OCI-LY1 (cell line): ENCODE measurements around the gene TRPV6.

ENCODE experiments used
- H2AFZ ChIP-seq: fragments of 200-600 bp; sonication (generic), shearing (Covaris generic); 2 replicates; pipeline ENCODE4 v1.6.0; 2014; ENCODE audit warnings: antibody characterized with exemption, mild to moderate bottlenecking, low read length
- H3F3A ChIP-seq: fragments of 200-600 bp; sonication (generic), shearing (Covaris generic); 2 replicates; pipeline ENCODE4 v1.6.0; 2014; ENCODE audit warnings: mild to moderate bottlenecking, antibody characterized with exemption, low read length, moderate library complexity; ENCODE audit not compliant: insufficient read depth
- H3K27ac ChIP-seq: fragments of 200-600 bp; sonication (generic); 2 replicates; pipeline ENCODE4 v1.5.1; 2014; ENCODE audit warnings: low read length, mixed run types, mild to moderate bottlenecking, low read depth; ENCODE audit not compliant: poor library complexity, severe bottlenecking
- H3K27me3 ChIP-seq: fragments of 200-600 bp; sonication (generic); 2 replicates; pipeline ENCODE4 v1.6.0; 2014; ENCODE audit warnings: antibody characterized with exemption, mild to moderate bottlenecking, low read length, moderate library complexity; ENCODE audit not compliant: insufficient read depth
- H3K36me3 ChIP-seq: fragments of 200-600 bp; sonication (generic); 2 replicates; pipeline ENCODE4 v1.6.1; 2014; ENCODE audit warnings: mild to moderate bottlenecking, antibody characterized with exemption, low read length, moderate library complexity, mixed read lengths; ENCODE audit not compliant: insufficient read depth
- H3K4me1 ChIP-seq: fragments of 200-600 bp; sonication (generic); 2 replicates; pipeline ENCODE4 v1.5.1; 2014; ENCODE audit warnings: mild to moderate bottlenecking, low read length, moderate library complexity; ENCODE audit not compliant: insufficient read depth, severe bottlenecking
- H3K4me2 ChIP-seq: fragments of 200-600 bp; sonication (generic), shearing (Covaris generic); 2 replicates; pipeline ENCODE4 v1.6.1; 2014; ENCODE audit warnings: low read length
- H3K4me3 ChIP-seq: fragments of 200-600 bp; sonication (generic); 2 replicates; pipeline ENCODE4 v1.5.1; 2014; ENCODE audit warnings: low read length, low read depth, mild to moderate bottlenecking, mixed read lengths; ENCODE audit not compliant: poor library complexity, severe bottlenecking
- H3K79me2 ChIP-seq: fragments of 200-600 bp; shearing (Covaris generic); 2 replicates; pipeline ENCODE4 v1.6.1; 2016; ENCODE audit warnings: mixed run types, low read length, mixed read lengths; ENCODE audit not compliant: insufficient read depth
- H3K9ac ChIP-seq: fragments of 200-600 bp; sonication (generic), shearing (Covaris generic); 2 replicates; pipeline ENCODE4 v1.6.1; 2014; ENCODE audit warnings: mild to moderate bottlenecking, low read length, mixed read lengths
- H3K9me2 ChIP-seq: fragments of 200-600 bp; sonication (generic), shearing (Covaris generic); 2 replicates; pipeline ENCODE4 v1.6.1; 2014; ENCODE audit warnings: low read depth, mild to moderate bottlenecking, low read length, mixed read lengths
- H3K9me3 ChIP-seq: fragments of 200-600 bp; shearing (Covaris generic); 2 replicates; pipeline ENCODE4 v1.6.1; 2014; ENCODE audit warnings: low read length, mixed read lengths
- H4K20me1 ChIP-seq: fragments of 200-600 bp; sonication (generic), shearing (Covaris generic); 2 replicates; pipeline ENCODE4 v1.6.0; 2016; ENCODE audit warnings: mild to moderate bottlenecking, low read length; ENCODE audit not compliant: insufficient read depth
- CTCF ChIP-seq: fragments of 200-600 bp; sonication (generic), shearing (Covaris generic); IDR thresholded peaks from 2 replicates; pipeline ENCODE4 v1.5.1; 2017; ENCODE audit warnings: mild to moderate bottlenecking, antibody characterized with exemption, low read length, moderate library complexity, mixed read lengths
- EZH2 ChIP-seq: fragments of 200-600 bp; sonication (generic), shearing (Covaris generic); IDR thresholded peaks from 2 replicates; pipeline ENCODE4 v1.8.0; 2017; ENCODE audit warnings: borderline replicate concordance, mixed run types, mild to moderate bottlenecking, antibody characterized with exemption, low read length, moderate library complexity, mixed read lengths

Gene TRPV6

DNA sequence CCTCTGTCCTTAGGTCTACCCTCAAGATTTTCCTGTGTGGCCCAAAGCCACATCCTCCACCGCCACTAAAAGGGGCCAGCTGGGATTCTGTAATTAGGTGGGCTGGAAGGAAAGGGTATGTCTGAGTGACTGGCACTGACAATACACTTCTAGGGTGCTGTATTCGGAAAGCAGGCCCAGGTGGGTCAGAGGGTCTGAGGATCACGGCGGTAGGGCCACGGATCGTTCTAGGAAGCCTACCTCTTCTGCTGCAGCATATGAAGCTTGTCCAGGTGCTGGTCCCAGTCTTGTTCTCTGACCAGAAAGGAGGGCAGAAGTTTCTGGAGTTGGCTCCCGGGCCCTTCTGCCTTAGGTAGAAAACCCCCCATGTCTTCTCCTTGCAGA lies 47.5 kb upstream of the TRPV6 start:
- Histone ChIP-seq H3K36me3 (no peaks in the 10 kb centered on the region), H3K4me1 (no peaks in the 10 kb centered on the region), H3K4me3 (no peak overlapping the region), H3K9me3 (no peaks in the 10 kb centered on the region), H3K9ac (no peak overlapping the region), H3K27me3 (no peaks in the 10 kb centered on the region), H3F3A (no peaks in the 10 kb centered on the region), H2AFZ (no peak overlapping the region), H4K20me1 (no peaks in the 10 kb centered on the region), H3K79me2 (no peaks in the 10 kb centered on the region), H3K4me2 (no peak overlapping the region), H3K9me2 (no peaks in the 10 kb centered on the region), H3K27ac (no peak overlapping the region)
- TF ChIP-seq CTCF = no peak
- TF ChIP-seq EZH2 = no peak

DNA sequence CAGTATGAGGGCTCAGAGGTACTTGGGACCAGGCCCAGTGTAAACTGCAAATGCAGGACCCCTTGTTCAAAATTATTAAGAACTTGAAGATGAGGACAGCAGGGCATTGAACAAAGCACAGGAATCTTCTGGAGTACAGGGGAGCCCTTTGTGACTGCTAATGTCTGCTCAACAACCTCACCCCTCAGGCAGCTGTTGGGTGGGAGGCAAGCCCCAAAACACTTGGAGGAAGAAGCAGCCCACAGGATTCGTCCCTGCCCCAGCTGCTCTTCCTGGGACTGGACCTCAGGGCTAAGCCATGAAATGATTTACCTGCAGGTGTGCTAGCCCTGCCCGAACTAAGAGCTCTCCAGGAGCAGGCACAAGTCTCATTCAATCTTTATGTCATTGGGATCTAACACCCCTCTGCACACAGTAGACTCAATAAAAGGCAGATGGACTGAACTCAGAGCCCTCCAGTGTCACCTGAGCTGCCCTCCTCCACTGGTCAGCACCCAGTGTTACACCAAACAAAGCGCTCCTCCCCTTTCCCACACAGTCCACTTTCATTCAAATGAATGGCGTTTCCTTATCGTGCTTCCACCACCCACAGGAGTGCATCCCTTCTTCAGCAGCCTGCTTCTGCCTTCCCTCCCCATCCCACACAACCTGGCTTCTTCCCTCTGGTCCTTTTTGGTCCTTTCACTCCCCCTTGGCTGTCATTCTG lies 47.0 kb upstream of the TRPV6 start:
- Histone ChIP-seq H2AFZ (no peak overlapping the region), H3K27me3 (no peaks in the 10 kb centered on the region), H3K9me3 (no peaks in the 10 kb centered on the region), H3K27ac (no peak overlapping the region), H3K4me3 (no peak overlapping the region), H3K9me2 (no peaks in the 10 kb centered on the region), H3K79me2 (no peaks in the 10 kb centered on the region), H3K9ac (no peak overlapping the region), H3K4me2 (no peak overlapping the region), H4K20me1 (no peaks in the 10 kb centered on the region), H3F3A (no peaks in the 10 kb centered on the region), H3K36me3 (no peaks in the 10 kb centered on the region), H3K4me1 (no peaks in the 10 kb centered on the region)
- no peak for TF ChIP-seq CTCF
- TF ChIP-seq EZH2 = no peak

- TF ChIP-seq CTCF (no peak), EZH2 (no peak)
- Histone ChIP-seq H3K79me2 (no peaks in the 10 kb centered on the region), H3K36me3 (no peaks in the 10 kb centered on the region), H4K20me1 (no peaks in the 10 kb centered on the region), H3K27me3 (0 out of 2 replicates have a peak, but pooled peaks cover 4% of the 10 kb centered on the region), H3K4me3 (no peak overlapping the region), H3K4me2 (no peak overlapping the region), H2AFZ (no peak overlapping the region), H3K4me1 (no peaks in the 10 kb centered on the region), H3K27ac (no peak overlapping the region), H3F3A (no peaks in the 10 kb centered on the region), H3K9ac (no peak overlapping the region), H3K9me2 (no peaks in the 10 kb centered on the region), H3K9me3 (no peaks in the 10 kb centered on the region)
Observed at GRCh38 chr7:142930126-142930730, 44.7 kb upstream of the TRPV6 start.
